Measurements from ENCODE around the gene SLC38A9.

SLC38A9 gene

DNA sequence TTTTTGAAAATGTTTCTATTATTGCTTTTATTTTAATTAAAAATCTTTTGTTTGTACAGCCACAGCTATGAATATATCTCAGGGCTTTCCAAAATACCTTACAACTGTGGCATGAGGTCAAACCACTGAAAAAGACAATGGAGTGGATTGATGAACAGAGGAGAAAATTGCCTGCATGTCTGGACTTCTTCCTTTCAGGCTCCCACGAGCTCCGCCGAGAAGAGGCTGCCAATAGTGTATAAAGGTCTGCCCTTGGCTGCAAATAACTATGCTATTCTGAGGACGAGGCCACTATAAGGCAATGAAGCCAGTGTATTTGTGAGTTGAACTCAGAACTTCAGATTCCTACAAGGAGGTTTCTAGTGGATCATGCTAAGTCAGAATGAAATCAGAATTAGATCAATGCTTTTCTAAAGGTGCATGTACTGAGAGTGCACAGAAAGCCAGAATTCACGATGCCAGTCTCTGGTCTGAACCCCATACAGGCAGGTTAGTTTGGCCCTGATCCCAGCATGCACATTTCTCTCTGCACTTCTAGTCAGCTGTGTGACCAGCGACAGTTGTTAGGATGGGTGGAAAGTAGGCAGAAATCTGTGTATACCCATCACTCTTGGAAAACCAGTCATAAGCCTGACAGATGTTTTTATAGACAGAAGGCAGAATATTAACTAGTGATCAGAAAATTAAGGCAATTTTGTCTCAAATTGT lies 134.6 kb downstream of the SLC38A9 start:
- no peak for DNase-seq

DNA sequence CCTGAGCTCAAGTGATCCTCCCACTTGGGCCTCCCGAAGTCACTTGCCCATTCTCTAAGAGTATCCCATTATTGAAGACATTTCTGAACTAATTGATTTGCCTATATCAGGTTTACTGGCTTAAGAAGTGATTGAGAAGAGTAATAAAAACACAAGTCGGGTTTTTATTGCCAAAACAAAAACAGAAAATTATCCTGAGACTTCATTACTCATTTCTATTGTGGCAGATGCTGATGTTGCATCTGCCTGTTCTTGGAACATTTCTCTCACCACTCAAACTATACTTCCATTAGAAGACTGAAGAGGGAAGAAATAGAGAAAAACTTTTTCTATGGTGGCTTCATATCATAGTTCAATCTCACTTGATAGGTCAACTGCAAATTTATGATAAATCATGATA lies 135.5 kb downstream of the SLC38A9 start:
- DNase-seq: no peak

Data from DMS153 (cell line).